NT2/D1 (cell line): ENCODE data around the gene CAPN6.

Experiments used
- DNase-seq: peaks from one replicate; pipeline ENCODE4 v3.0.0-alpha.2; 2011; ENCODE audit warnings: low read depth, low spot score
- H3K27me3 ChIP-seq: 2 replicates; pipeline ENCODE4 v1.6.0; 2011; ENCODE audit warnings: mild to moderate bottlenecking; ENCODE audit not compliant: insufficient read length, insufficient read depth
- H3K36me3 ChIP-seq: 2 replicates; pipeline ENCODE4 v1.6.1; 2011; ENCODE audit warnings: mild to moderate bottlenecking, low read length, mixed read lengths; ENCODE audit not compliant: insufficient read depth, insufficient read length
- H3K4me1 ChIP-seq: 2 replicates; pipeline ENCODE4 v1.5.1; 2011; ENCODE audit not compliant: insufficient read depth, insufficient read length
- H3K4me3 ChIP-seq: 2 replicates; pipeline ENCODE4 v1.5.1; 2011; ENCODE audit warnings: low read depth; ENCODE audit not compliant: insufficient read length
- H3K9ac ChIP-seq: 2 replicates; pipeline ENCODE4 v1.6.0; 2011; ENCODE audit warnings: low read depth; ENCODE audit not compliant: insufficient read length
- H3K9me3 ChIP-seq: 2 replicates; pipeline ENCODE4 v1.5.1; 2011; ENCODE audit warnings: mild to moderate bottlenecking, low read length; ENCODE audit not compliant: insufficient read depth
- SUZ12 ChIP-seq: IDR thresholded peaks from 2 replicates; pipeline ENCODE4 v1.6.1; 2011; ENCODE audit not compliant: insufficient read length, insufficient read depth; ENCODE audit errors: extremely low read depth
- YY1 ChIP-seq: IDR thresholded peaks from 2 replicates; pipeline ENCODE4 v1.6.1; 2011; ENCODE audit not compliant: insufficient read length, insufficient read depth
- ZNF274 ChIP-seq: IDR thresholded peaks from 2 replicates; pipeline ENCODE4 v1.6.1; 2011; ENCODE audit warnings: mild to moderate bottlenecking, low read depth, low read length

Gene CAPN6

GRCh38 chrX:111283446-111283845 lies 13.2 kb upstream of the CAPN6 start:
- H3K9ac ChIP-seq: no peak overlapping the region
- H3K36me3 ChIP-seq: no peaks in the 10 kb centered on the region
- H3K4me3 ChIP-seq: no peak overlapping the region
- no peak for DNase-seq
- TF ChIP-seq SUZ12: no peak
- no peak for TF ChIP-seq ZNF274
- no peak for TF ChIP-seq YY1
- no peaks in the 10 kb centered on the region for H3K4me1 ChIP-seq
- H3K27me3 ChIP-seq: no peaks in the 10 kb centered on the region
- no peaks in the 10 kb centered on the region for H3K9me3 ChIP-seq

- H3K36me3 ChIP-seq: no peaks in the 10 kb centered on the region
- H3K4me1 ChIP-seq: no peaks in the 10 kb centered on the region
- no peaks in the 10 kb centered on the region for H3K9me3 ChIP-seq
- no peak overlapping the region for H3K9ac ChIP-seq
- no peaks in the 10 kb centered on the region for H3K27me3 ChIP-seq
- no peak for TF ChIP-seq SUZ12
- TF ChIP-seq ZNF274: no peak
- TF ChIP-seq YY1: no peak
- no peak for DNase-seq
- no peak overlapping the region for H3K4me3 ChIP-seq
Measured at GRCh38 chrX:111282991-111283390, 12.7 kb upstream of the CAPN6 start.

GRCh38 chrX:111282139-111282538 lies 11.9 kb upstream of the CAPN6 start:
- TF ChIP-seq YY1 (no peak), ZNF274 (no peak), SUZ12 (no peak)
- Histone ChIP-seq H3K9me3 (no peaks in the 10 kb centered on the region), H3K9ac (no peak overlapping the region), H3K4me3 (no peak overlapping the region), H3K4me1 (no peaks in the 10 kb centered on the region), H3K36me3 (no peaks in the 10 kb centered on the region), H3K27me3 (no peaks in the 10 kb centered on the region)
- no peak for DNase-seq

GRCh38 chrX:111268506-111268905 lies 1.8 kb downstream of the CAPN6 start:
- TF ChIP-seq SUZ12 (no peak), YY1 (no peak), ZNF274 (no peak)
- DNase-seq: no peak
- Histone ChIP-seq H3K4me3 (no peak overlapping the region), H3K27me3 (no peaks in the 10 kb centered on the region), H3K9ac (no peak overlapping the region), H3K36me3 (no peaks in the 10 kb centered on the region), H3K4me1 (no peaks in the 10 kb centered on the region), H3K9me3 (no peaks in the 10 kb centered on the region)

- Histone ChIP-seq H3K36me3 (no peaks in the 10 kb centered on the region), H3K9me3 (no peaks in the 10 kb centered on the region), H3K27me3 (no peaks in the 10 kb centered on the region), H3K9ac (no peak overlapping the region), H3K4me1 (no peaks in the 10 kb centered on the region), H3K4me3 (no peak overlapping the region)
- no peak for TF ChIP-seq ZNF274
- no peak for TF ChIP-seq SUZ12
- TF ChIP-seq YY1: no peak
- no peak for DNase-seq
Measured at GRCh38 chrX:111265486-111265885, 4.8 kb downstream of the CAPN6 start.

GRCh38 chrX:111264385-111264784 lies 5.9 kb downstream of the CAPN6 start:
- H3K36me3 ChIP-seq: no peaks in the 10 kb centered on the region
- DNase-seq: no peak

GRCh38 chrX:111262086-111262485 lies 8.2 kb downstream of the CAPN6 start:
- no peaks in the 10 kb centered on the region for H3K36me3 ChIP-seq
- TF ChIP-seq YY1: no peak
- no peak for TF ChIP-seq SUZ12
- no peak for TF ChIP-seq ZNF274
- no peaks in the 10 kb centered on the region for H3K27me3 ChIP-seq
- no peaks in the 10 kb centered on the region for H3K4me1 ChIP-seq
- no peak overlapping the region for H3K4me3 ChIP-seq
- no peaks in the 10 kb centered on the region for H3K9me3 ChIP-seq
- H3K9ac ChIP-seq: no peak overlapping the region
- no peak for DNase-seq

More at GRCh38 chrX:111264385-111264784, 5.9 kb downstream of the CAPN6 start:
- Histone ChIP-seq H3K27me3 (no peaks in the 10 kb centered on the region), H3K9ac (no peak overlapping the region), H3K4me1 (no peaks in the 10 kb centered on the region), H3K4me3 (no peak overlapping the region), H3K9me3 (no peaks in the 10 kb centered on the region)
- TF ChIP-seq YY1: no peak
- no peak for TF ChIP-seq ZNF274
- no peak for TF ChIP-seq SUZ12

GRCh38 chrX:111260451-111260850 lies 9.8 kb downstream of the CAPN6 start:
- Histone ChIP-seq H3K4me1 (no peaks in the 10 kb centered on the region), H3K27me3 (no peaks in the 10 kb centered on the region), H3K36me3 (no peaks in the 10 kb centered on the region), H3K4me3 (no peak overlapping the region), H3K9me3 (no peaks in the 10 kb centered on the region), H3K9ac (no peak overlapping the region)
- TF ChIP-seq SUZ12: no peak
- no peak for DNase-seq
